PC-9 (cell line): Measurements from ENCODE around the gene CRAMP1.

Source experiments
- EZH2 ChIP-seq: fragments of 200-600 bp; sonication (generic); IDR thresholded peaks from 2 replicates; pipeline ENCODE4 v1.8.0; 2017; ENCODE audit warnings: antibody characterized with exemption, low read depth
- TF ChIP-seq, protein P1 (sequence below): fragments of 200-600 bp; sonication (generic); conservative IDR thresholded peaks from 2 replicates; pipeline ENCODE4 v1.6.1; 2017; ENCODE audit warnings: mixed run types, antibody characterized with exemption, mild to moderate bottlenecking, moderate library complexity

- TF ChIP-seq, protein P1, sequence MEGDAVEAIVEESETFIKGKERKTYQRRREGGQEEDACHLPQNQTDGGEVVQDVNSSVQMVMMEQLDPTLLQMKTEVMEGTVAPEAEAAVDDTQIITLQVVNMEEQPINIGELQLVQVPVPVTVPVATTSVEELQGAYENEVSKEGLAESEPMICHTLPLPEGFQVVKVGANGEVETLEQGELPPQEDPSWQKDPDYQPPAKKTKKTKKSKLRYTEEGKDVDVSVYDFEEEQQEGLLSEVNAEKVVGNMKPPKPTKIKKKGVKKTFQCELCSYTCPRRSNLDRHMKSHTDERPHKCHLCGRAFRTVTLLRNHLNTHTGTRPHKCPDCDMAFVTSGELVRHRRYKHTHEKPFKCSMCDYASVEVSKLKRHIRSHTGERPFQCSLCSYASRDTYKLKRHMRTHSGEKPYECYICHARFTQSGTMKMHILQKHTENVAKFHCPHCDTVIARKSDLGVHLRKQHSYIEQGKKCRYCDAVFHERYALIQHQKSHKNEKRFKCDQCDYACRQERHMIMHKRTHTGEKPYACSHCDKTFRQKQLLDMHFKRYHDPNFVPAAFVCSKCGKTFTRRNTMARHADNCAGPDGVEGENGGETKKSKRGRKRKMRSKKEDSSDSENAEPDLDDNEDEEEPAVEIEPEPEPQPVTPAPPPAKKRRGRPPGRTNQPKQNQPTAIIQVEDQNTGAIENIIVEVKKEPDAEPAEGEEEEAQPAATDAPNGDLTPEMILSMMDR: no peak
- TF ChIP-seq EZH2: no peak
These were observed 43.2 kb downstream of the CRAMP1 start for GRCh38 chr16:1655269-1655807.
